RWPE2 (cell line): Measurements from ENCODE around the gene FOXR1.
"Not testable (repeated sequence)": the region's sequence is repeated elsewhere in the genome, so short reads cannot be mapped to it uniquely, and the experiment has no call there.

Source experiments
- ATAC-seq: fragments of 200-7000 bp; cut with Tn5 transposase; 3 replicates; pipeline ENCODE4 v1.9.1; 2021; ENCODE audit warnings: low read depth
- DNase-seq: peaks from one replicate; pipeline ENCODE4 v3.0.0-alpha.2; 2020; ENCODE audit warnings: low spot score
- H3K27ac ChIP-seq: fragments of 450-650 bp; 2 replicates; pipeline ENCODE4 v1.5.1; 2017; ENCODE audit warnings: mild to moderate bottlenecking; ENCODE audit not compliant: poor library complexity, severe bottlenecking
- H3K27me3 ChIP-seq: fragments of 250-450 bp; sonication (Bioruptor Pico); 2 replicates; pipeline ENCODE4 v1.5.1; 2021; ENCODE audit warnings: mild to moderate bottlenecking, moderate library complexity; ENCODE audit not compliant: insufficient read depth, poor library complexity, severe bottlenecking
- H3K36me3 ChIP-seq: fragments of 250-450 bp; sonication (Bioruptor Pico); 2 replicates; pipeline ENCODE4 v1.5.1; 2020; ENCODE audit warnings: low read depth, mild to moderate bottlenecking, moderate library complexity
- H3K4me1 ChIP-seq: fragments of 250-450 bp; sonication (Bioruptor Pico); 2 replicates; pipeline ENCODE4 v1.5.1; 2021; ENCODE audit warnings: mild to moderate bottlenecking, moderate library complexity; ENCODE audit not compliant: insufficient read depth, poor library complexity, severe bottlenecking
- H3K4me3 ChIP-seq: fragments of 250-450 bp; sonication (Bioruptor Pico); 2 replicates; pipeline ENCODE4 v1.5.1; 2021; ENCODE audit warnings: mild to moderate bottlenecking, moderate library complexity; ENCODE audit not compliant: severe bottlenecking
- H3K9me3 ChIP-seq: fragments of 250-450 bp; sonication (Bioruptor Pico); 2 replicates; pipeline ENCODE4 v1.5.1; 2021; ENCODE audit warnings: mild to moderate bottlenecking, moderate library complexity; ENCODE audit not compliant: severe bottlenecking
- TF ChIP-seq, protein P1 (sequence below): fragments of 450-650 bp; IDR thresholded peaks from one replicate; pipeline ENCODE4 v1.5.1; 2017; ENCODE audit warnings: mild to moderate bottlenecking, moderate library complexity; ENCODE audit not compliant: poor library complexity, severe bottlenecking

Gene FOXR1

DNA sequence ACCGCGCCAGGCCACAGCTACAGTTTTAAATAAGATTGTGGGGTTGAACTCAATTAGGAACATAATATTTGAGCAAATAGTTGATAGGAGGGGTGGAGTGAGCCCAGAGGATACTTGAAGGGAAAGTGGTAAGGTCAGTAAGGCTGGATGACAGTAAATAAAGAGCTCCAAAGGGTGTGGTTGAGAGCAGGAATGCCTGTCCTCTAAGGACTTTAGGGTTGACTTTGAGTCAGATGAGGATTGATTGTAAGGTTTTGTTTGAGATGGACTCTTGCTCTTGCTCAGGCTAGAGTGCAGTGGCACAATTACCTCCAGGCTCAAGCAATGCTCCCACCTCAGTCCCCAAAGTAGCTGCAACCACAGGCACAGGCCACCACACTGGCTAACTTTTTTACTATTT lies 2.4 kb downstream of the FOXR1 start:
- Histone ChIP-seq H3K9me3 (no peaks in the 10 kb centered on the region), H3K36me3 (no peaks in the 10 kb centered on the region), H3K4me3 (no peak overlapping the region), H3K27ac (no peak overlapping the region), H3K4me1 (no peaks in the 10 kb centered on the region), H3K27me3 (no peaks in the 10 kb centered on the region)
- TF ChIP-seq, protein P1, sequence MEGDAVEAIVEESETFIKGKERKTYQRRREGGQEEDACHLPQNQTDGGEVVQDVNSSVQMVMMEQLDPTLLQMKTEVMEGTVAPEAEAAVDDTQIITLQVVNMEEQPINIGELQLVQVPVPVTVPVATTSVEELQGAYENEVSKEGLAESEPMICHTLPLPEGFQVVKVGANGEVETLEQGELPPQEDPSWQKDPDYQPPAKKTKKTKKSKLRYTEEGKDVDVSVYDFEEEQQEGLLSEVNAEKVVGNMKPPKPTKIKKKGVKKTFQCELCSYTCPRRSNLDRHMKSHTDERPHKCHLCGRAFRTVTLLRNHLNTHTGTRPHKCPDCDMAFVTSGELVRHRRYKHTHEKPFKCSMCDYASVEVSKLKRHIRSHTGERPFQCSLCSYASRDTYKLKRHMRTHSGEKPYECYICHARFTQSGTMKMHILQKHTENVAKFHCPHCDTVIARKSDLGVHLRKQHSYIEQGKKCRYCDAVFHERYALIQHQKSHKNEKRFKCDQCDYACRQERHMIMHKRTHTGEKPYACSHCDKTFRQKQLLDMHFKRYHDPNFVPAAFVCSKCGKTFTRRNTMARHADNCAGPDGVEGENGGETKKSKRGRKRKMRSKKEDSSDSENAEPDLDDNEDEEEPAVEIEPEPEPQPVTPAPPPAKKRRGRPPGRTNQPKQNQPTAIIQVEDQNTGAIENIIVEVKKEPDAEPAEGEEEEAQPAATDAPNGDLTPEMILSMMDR, result no peak
- DNase-seq, result no peak
- no peak for ATAC-seq

DNA sequence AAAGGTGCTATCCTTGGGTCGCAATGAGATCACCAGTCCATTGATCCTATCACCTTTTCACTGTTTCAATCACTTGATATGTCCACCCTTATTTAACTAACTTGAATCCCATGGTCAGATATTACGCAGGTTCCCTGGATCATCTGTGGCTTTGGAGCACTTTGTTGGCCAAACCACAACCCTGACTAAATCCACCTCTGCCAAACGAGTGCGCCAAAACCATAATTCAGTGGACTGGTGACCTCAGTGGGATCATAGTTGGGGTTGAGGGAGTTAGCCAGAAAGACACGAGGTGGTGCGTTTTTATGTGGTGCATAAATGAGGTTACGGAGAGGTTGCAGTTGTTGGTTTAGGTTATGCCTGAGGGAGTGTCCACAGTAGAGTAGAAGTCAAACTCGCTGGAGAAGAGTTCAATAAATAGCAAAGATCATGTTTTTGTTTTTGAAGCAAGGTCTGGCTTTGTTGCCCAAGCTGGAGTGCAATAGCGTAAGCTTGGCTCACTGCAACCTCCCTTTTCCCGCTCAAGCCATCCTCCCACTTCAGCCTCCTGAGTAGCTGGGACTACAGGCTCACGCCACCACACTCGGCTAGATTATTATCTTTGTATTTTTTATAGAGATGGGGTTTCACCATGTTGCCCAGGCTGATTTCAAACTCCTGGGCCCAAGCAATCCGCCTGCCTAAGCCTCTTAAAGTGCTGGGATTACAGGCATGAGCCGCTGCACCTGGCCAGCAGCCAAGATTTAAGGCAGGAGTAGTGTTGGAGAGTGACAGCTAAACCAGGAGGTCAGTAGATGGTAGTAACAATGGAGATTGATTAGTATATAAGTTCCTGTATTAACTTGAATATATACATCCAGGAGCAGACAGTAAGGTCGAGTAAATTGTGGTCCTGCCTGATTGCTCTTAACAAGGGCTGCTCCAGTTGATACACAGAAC lies 4.5 kb downstream of the FOXR1 start:
- no peak for DNase-seq
- no peaks in the 10 kb centered on the region for H3K36me3 ChIP-seq

DNA sequence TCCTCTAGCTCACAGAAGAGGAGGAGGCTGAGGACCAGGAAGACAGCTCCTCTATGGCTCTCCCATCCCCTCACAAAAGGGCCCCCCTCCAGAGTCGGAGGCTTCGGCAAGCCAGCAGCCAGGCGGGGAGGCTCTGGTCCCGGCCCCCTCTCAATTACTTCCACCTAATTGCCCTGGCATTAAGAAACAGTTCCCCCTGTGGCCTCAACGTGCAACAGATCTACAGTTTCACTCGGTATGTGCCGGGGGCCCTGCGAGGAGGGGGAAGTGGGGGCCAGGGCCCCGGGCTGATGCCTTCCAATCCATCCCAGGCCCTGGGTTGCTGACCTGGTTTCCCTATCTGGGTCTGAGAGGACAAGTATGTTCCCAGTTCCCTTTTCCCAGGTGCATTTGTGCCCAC lies 7.9 kb downstream of the FOXR1 start:
- ATAC-seq, result no peak
- Histone ChIP-seq H3K4me1 (no peaks in the 10 kb centered on the region), H3K27ac (no peak overlapping the region), H3K4me3 (no peak overlapping the region), H3K27me3 (no peaks in the 10 kb centered on the region), H3K36me3 (no peaks in the 10 kb centered on the region), H3K9me3 (no peaks in the 10 kb centered on the region)
- DNase-seq, result no peak
- TF ChIP-seq, protein P1, result no peak

More for the DNA sequence above, 4.5 kb downstream of the FOXR1 start:
- Histone ChIP-seq H3K9me3 (no peaks in the 10 kb centered on the region), H3K4me3 (no peak overlapping the region), H3K27me3 (no peaks in the 10 kb centered on the region), H3K27ac (no peak overlapping the region), H3K4me1 (no peaks in the 10 kb centered on the region)
- ATAC-seq, result no peak
- TF ChIP-seq, protein P1, result no peak

DNA sequence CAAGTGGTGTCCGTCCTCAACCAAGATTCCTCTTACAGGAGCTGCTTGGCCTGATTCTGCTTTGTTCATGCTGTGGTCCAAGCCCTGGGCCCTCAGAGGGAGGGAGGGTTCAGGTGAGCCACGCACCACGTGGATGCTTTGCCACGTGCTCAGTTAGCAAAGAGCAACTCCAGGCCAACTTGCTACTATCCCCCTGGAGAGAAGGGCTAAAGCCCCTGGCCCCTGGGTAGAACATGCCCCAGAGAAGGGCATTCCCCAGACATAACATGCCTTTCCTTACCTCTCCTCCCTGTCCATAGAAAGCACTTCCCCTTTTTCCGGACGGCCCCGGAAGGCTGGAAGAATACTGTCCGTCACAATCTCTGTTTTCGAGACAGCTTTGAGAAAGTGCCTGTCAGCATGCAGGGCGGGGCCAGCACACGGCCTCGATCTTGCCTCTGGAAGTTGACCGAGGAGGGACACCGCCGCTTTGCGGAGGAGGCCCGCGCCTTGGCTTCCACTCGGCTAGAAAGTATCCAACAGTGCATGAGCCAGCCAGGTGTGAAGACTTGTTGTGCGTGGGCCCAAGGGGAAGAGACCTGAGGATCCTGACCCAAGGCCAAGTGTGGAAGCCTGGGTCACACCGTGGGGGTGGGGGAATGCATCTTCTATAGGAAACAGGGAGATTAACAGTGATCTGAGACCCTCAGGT lies 8.8 kb downstream of the FOXR1 start:
- H3K9me3 ChIP-seq, result no peaks in the 10 kb centered on the region
- TF ChIP-seq, protein P1, result no peak
- H3K4me3 ChIP-seq, result no peak overlapping the region
- no peak for DNase-seq
- no peaks in the 10 kb centered on the region for H3K4me1 ChIP-seq
- no peaks in the 10 kb centered on the region for H3K36me3 ChIP-seq
- no peak overlapping the region for H3K27ac ChIP-seq
- ATAC-seq, result no peak
- H3K27me3 ChIP-seq, result no peaks in the 10 kb centered on the region

DNA sequence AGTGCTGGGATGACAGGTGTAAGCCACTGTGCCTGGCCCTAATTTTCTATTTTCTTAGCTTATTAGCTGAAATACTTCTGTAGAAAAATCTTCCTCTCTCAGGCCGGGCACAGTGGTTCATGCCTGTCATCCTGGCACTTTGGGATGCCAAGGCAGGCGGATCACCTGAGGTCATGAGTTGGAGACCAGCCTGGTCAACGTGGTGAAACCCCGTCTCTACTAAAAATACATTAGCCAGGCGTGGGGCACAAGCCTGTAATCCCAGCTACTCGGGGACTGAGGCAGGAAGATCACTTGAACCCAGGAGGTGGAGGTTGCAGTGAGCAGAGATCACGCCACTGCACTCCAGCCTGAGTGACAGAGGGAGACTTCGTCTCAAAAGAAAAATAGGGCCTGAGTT lies 12.8 kb downstream of the FOXR1 start:
- not testable (repeated sequence) for H3K9me3 ChIP-seq, H3K27ac ChIP-seq

More for the DNA sequence above, 12.8 kb downstream of the FOXR1 start:
- H3K4me3 ChIP-seq, H3K27me3 ChIP-seq, ATAC-seq, H3K36me3 ChIP-seq, DNase-seq, H3K4me1 ChIP-seq: not testable (repeated sequence)
